Activated T-helper 2 cell treated with anti-CD3 and anti-CD28 coated beads, Interferon-gamma antibody, Interleukin-2, Interleukin-4, amounts not matched to agents 10 μg/mL and 5 μg/mL and 100 μg/mL, durations not matched to agents 14 hours and 24 hours and 36 hours (primary cell): ENCODE measurements around the gene OIP5. TPM values are rescaled to one million over a fixed set of nuclear protein-coding genes. Genes with fewer than 3 reads are reported as not detected.

Experiments used
- DNase-seq: peaks from one replicate; pipeline ENCODE4 v3.0.0; 2021; ENCODE audit warnings: low spot score
- H3K27ac Mint-ChIP-seq: one replicate; pipeline ENCODE4 v1.8.0; 2021; ENCODE audit warnings: mixed read lengths
- H3K27me3 Mint-ChIP-seq: one replicate; pipeline ENCODE4 v1.8.0; 2021; ENCODE audit warnings: low read depth, mixed read lengths
- H3K36me3 Mint-ChIP-seq: one replicate; pipeline ENCODE4 v1.8.0; 2021; ENCODE audit warnings: low read depth, mixed read lengths
- H3K4me1 Mint-ChIP-seq: one replicate; pipeline ENCODE4 v1.8.0; 2021; ENCODE audit warnings: low read depth, mixed read lengths
- H3K4me3 Mint-ChIP-seq: one replicate; pipeline ENCODE4 v1.8.0; 2021; ENCODE audit warnings: low read depth, mild to moderate bottlenecking, moderate library complexity, mixed read lengths
- H3K9me3 Mint-ChIP-seq: one replicate; pipeline ENCODE4 v1.8.0; 2021; ENCODE audit warnings: mixed read lengths
- intact Hi-C: fragments of 100-400 bp; cut with micrococcal nuclease; formaldehyde crosslinking; loops from one replicate; pipeline ENCODE4 v1.15.1; 2023
- total RNA-seq: library from RNA; stranded (reverse); gene quantifications from 2 replicates; pipeline ENCODE4 v1.2.3, GENCODE V29; 2022

Gene OIP5
- 13.7 and 16.1 TPM in 2 replicates for total RNA-seq

- H3K4me3 Mint-ChIP-seq = peak within 1 kb of the TSS; percentile 94
- peaks cover 36% of the 10 kb centered on the region for H3K4me1 Mint-ChIP-seq
- peak within 1 kb of the TSS; percentile 93 for H3K27ac Mint-ChIP-seq
- H3K36me3 Mint-ChIP-seq = peaks cover 34% of the 10 kb centered on the region
- no peaks in the 10 kb centered on the region for H3K27me3 Mint-ChIP-seq
- no peaks in the 10 kb centered on the region for H3K9me3 Mint-ChIP-seq
- intact Hi-C loops = loop anchor here (1.0 to 10.0 kb wide), 3 partner anchors 49 to 428 kb away; partner anchors contain the start of gene CHP1
- peak; percentile 99 for DNase-seq
These were observed at the start of gene OIP5, which contains the start of gene NUSAP1 for GRCh38 chr15:41332194-41333025. OIP5 (minus strand) TSS chr15:41332591; CDS start chr15:41332561, 30 bp downstream. NUSAP1 (plus strand) TSS chr15:41332881; CDS start chr15:41332958, 77 bp downstream.

GRCh38 chr15:41377978-41378377 lies 45.6 kb upstream of the OIP5 start:
- intact Hi-C loops = no loop called here
- Mint-ChIP-seq H3K4me1 (no peaks in the 10 kb centered on the region), H3K36me3 (peaks cover 68% of the 10 kb centered on the region), H3K27ac (no peak overlapping the region), H3K27me3 (no peaks in the 10 kb centered on the region), H3K9me3 (no peaks in the 10 kb centered on the region), H3K4me3 (no peak overlapping the region)
- DNase-seq = no peak

- no peaks in the 10 kb centered on the region for H3K4me1 Mint-ChIP-seq
- intact Hi-C loops = no loop called here
- H3K36me3 Mint-ChIP-seq = peaks cover 72% of the 10 kb centered on the region
- H3K27me3 Mint-ChIP-seq = no peaks in the 10 kb centered on the region
- H3K4me3 Mint-ChIP-seq = no peak overlapping the region
- no peak overlapping the region for H3K27ac Mint-ChIP-seq
- DNase-seq = no peak
- H3K9me3 Mint-ChIP-seq = no peaks in the 10 kb centered on the region
These were observed 35.0 kb upstream of the OIP5 start for GRCh38 chr15:41367418-41367817.

- Mint-ChIP-seq H3K27ac (no peak overlapping the region), H3K4me3 (no peak overlapping the region), H3K9me3 (no peaks in the 10 kb centered on the region), H3K36me3 (peaks cover 71% of the 10 kb centered on the region), H3K4me1 (no peaks in the 10 kb centered on the region), H3K27me3 (no peaks in the 10 kb centered on the region)
- DNase-seq = no peak
- intact Hi-C loops = no loop called here
These were observed 22.0 kb upstream of the OIP5 start for GRCh38 chr15:41354371-41354770.

- DNase-seq = no peak
- no peak overlapping the region for H3K27ac Mint-ChIP-seq
- no peaks in the 10 kb centered on the region for H3K27me3 Mint-ChIP-seq
- H3K4me1 Mint-ChIP-seq = no peaks in the 10 kb centered on the region
- intact Hi-C loops = no loop called here
- H3K9me3 Mint-ChIP-seq = no peaks in the 10 kb centered on the region
- H3K4me3 Mint-ChIP-seq = no peak overlapping the region
- peaks cover 75% of the 10 kb centered on the region for H3K36me3 Mint-ChIP-seq
These were observed 17.8 kb upstream of the OIP5 start for GRCh38 chr15:41350057-41350717.

GRCh38 chr15:41347236-41347635 lies 14.8 kb upstream of the OIP5 start:
- no peak for DNase-seq
- H3K27ac Mint-ChIP-seq = no peak overlapping the region
- intact Hi-C loops = no loop called here
- no peaks in the 10 kb centered on the region for H3K4me1 Mint-ChIP-seq
- peaks cover 74% of the 10 kb centered on the region for H3K36me3 Mint-ChIP-seq
- no peaks in the 10 kb centered on the region for H3K9me3 Mint-ChIP-seq
- no peaks in the 10 kb centered on the region for H3K27me3 Mint-ChIP-seq
- H3K4me3 Mint-ChIP-seq = no peak overlapping the region

- intact Hi-C loops = no loop called here
- H3K27me3 Mint-ChIP-seq = no peaks in the 10 kb centered on the region
- H3K36me3 Mint-ChIP-seq = peaks cover 73% of the 10 kb centered on the region
- H3K4me1 Mint-ChIP-seq = peaks cover 32% of the 10 kb centered on the region
- H3K4me3 Mint-ChIP-seq = no peak overlapping the region
- peak overlapping the region; percentile 2 for H3K27ac Mint-ChIP-seq
- H3K9me3 Mint-ChIP-seq = no peaks in the 10 kb centered on the region
- DNase-seq = no peak
These were observed 9.1 kb upstream of the OIP5 start for GRCh38 chr15:41341519-41341918.

- intact Hi-C loops = no loop called here
- Mint-ChIP-seq H3K27ac (peak overlapping the region; percentile 18), H3K36me3 (peaks cover 65% of the 10 kb centered on the region)
These were observed 7.9 kb upstream of the OIP5 start for GRCh38 chr15:41340189-41340695.

GRCh38 chr15:41337631-41338522 lies 5.5 kb upstream of the OIP5 start:
- Mint-ChIP-seq H3K9me3 (no peaks in the 10 kb centered on the region), H3K4me3 (peak overlapping the region; percentile 51), H3K36me3 (peaks cover 59% of the 10 kb centered on the region), H3K27ac (peak overlapping the region; percentile 72), H3K27me3 (no peaks in the 10 kb centered on the region), H3K4me1 (peaks cover 41% of the 10 kb centered on the region)
- no peak for DNase-seq
- intact Hi-C loops = loop anchor here (10.0 kb wide), 1 partner anchor 433 kb away; no protein-coding TSS in a partner anchor

More at GRCh38 chr15:41340189-41340695, 7.9 kb upstream of the OIP5 start:
- Mint-ChIP-seq H3K27me3 (no peaks in the 10 kb centered on the region), H3K4me1 (peaks cover 35% of the 10 kb centered on the region), H3K9me3 (no peaks in the 10 kb centered on the region), H3K4me3 (no peak overlapping the region)
- DNase-seq = no peak

GRCh38 chr15:41337047-41337446 lies 4.7 kb upstream of the OIP5 start:
- no peak for DNase-seq
- Mint-ChIP-seq H3K9me3 (no peaks in the 10 kb centered on the region), H3K4me3 (peak overlapping the region; percentile 51), H3K27me3 (no peaks in the 10 kb centered on the region), H3K27ac (peak overlapping the region; percentile 72), H3K4me1 (peaks cover 40% of the 10 kb centered on the region), H3K36me3 (peaks cover 53% of the 10 kb centered on the region)
- intact Hi-C loops = loop anchor here (10.0 kb wide), 1 partner anchor 432 kb away; no protein-coding TSS in a partner anchor

GRCh38 chr15:41336549-41336948 lies 4.2 kb upstream of the OIP5 start:
- Mint-ChIP-seq H3K4me1 (peaks cover 40% of the 10 kb centered on the region), H3K36me3 (peaks cover 48% of the 10 kb centered on the region), H3K4me3 (peak overlapping the region; percentile 7), H3K27me3 (no peaks in the 10 kb centered on the region), H3K27ac (peak overlapping the region; percentile 72), H3K9me3 (no peaks in the 10 kb centered on the region)
- no peak for DNase-seq
- intact Hi-C loops = loop anchor here (10.0 kb wide), 1 partner anchor 432 kb away; no protein-coding TSS in a partner anchor
